Cardiac fibroblast (primary cell): Measurements from ENCODE around the gene GSTA4.

Experiments used
- DNase-seq, 2 donors: peaks; one replicate each; pipeline versions ENCODE4 v3.0.0 to v3.0.0-alpha.2; 2010; ENCODE audit warnings: low read depth in 2 of 2
- H3K4me3 ChIP-seq, 2 donors: replicated peaks in 1 of 2; 1 replicate in 1 of 2; 2 replicates in 1 of 2; pipeline ENCODE4 v1.5.1; 2011; ENCODE audit warnings: low read depth in 2 of 2, low read length in 2 of 2, mild to moderate bottlenecking in 2 of 2, moderate library complexity in 1 of 2
- CTCF ChIP-seq: IDR thresholded peaks from one replicate; pipeline ENCODE4 v1.5.1; 2011; ENCODE audit warnings: low read depth, mild to moderate bottlenecking, low read length, inconsistent platforms

The GSTA4 gene

GRCh38 chr6:53018446-53018845 lies 23.4 kb upstream of the GSTA4 start:
- no peak for TF ChIP-seq CTCF
- no peak overlapping the region for H3K4me3 ChIP-seq
- DNase-seq: no peak

- no peak for TF ChIP-seq CTCF
- no peak for DNase-seq
These were observed 20.4 kb upstream of the GSTA4 start for GRCh38 chr6:53015486-53015885.

GRCh38 chr6:53014744-53015143 lies 19.7 kb upstream of the GSTA4 start:
- DNase-seq: peak in 1 of 2 donors; percentile 35
- no peak overlapping the region for H3K4me3 ChIP-seq
- no peak for TF ChIP-seq CTCF

More at GRCh38 chr6:53015486-53015885, 20.4 kb upstream of the GSTA4 start:
- no peak overlapping the region for H3K4me3 ChIP-seq

- H3K4me3 ChIP-seq: no peak overlapping the region
- no peak for TF ChIP-seq CTCF
- peak; percentile 27 to 70 for DNase-seq
These were observed 19.0 kb upstream of the GSTA4 start for GRCh38 chr6:53014063-53014462.

GRCh38 chr6:53011979-53012378 lies 16.9 kb upstream of the GSTA4 start:
- DNase-seq: peak in 1 of 2 donors; percentile 24
- no peak for TF ChIP-seq CTCF
- no peak overlapping the region for H3K4me3 ChIP-seq

GRCh38 chr6:53010504-53010903 lies 15.4 kb upstream of the GSTA4 start:
- no peak for TF ChIP-seq CTCF
- DNase-seq: no peak
- H3K4me3 ChIP-seq: no peak overlapping the region

- no peak for TF ChIP-seq CTCF
- H3K4me3 ChIP-seq: no peak overlapping the region
- DNase-seq: no peak
These were observed 14.4 kb upstream of the GSTA4 start for GRCh38 chr6:53009511-53009910.
